H1 (cell line): ENCODE data around the gene TIMM22. TPM values are rescaled to one million over a fixed set of nuclear protein-coding genes. Genes with fewer than 3 reads are reported as not detected.

Source experiments
- CTCF ChIA-PET: fragments of 300-600 bp; sonication (Branson Sonifier 250); formaldehyde crosslinking; loops from one replicate; lab custom pipeline; 2021; ENCODE audit not compliant: partially characterized antibody; lab: Charles Lee
- POLR2A ChIA-PET: fragments of 300-600 bp; sonication (Branson Sonifier 250); formaldehyde crosslinking; loops from one replicate; lab custom pipeline; 2021; ENCODE audit warnings: inconsistent platforms; ENCODE audit not compliant: partially characterized antibody; lab: Charles Lee
- DNase-seq, 2 experiments: peaks; one replicate each; pipeline versions ENCODE4 v3.0.0 to v3.0.0-alpha.2; 2010 to 2022; ENCODE audit warnings: low spot score in 2 of 2, low read depth in 1 of 2, mixed read lengths in 1 of 2
- FAIRE-seq: peaks from 2 replicates; lab custom pipeline; 2011; peaks lifted over from hg19 to GRCh38; lab: Jason Lieb, UNC
- H2AFZ ChIP-seq: 2 replicates; pipeline ENCODE4 v1.8.1; 2012; ENCODE audit warnings: low read length, inconsistent platforms
- H2AK5ac ChIP-seq: 2 replicates; pipeline ENCODE4 v1.6.1; 2013; ENCODE audit warnings: low read depth, low read length
- H2BK120ac ChIP-seq: replicated peaks from 2 replicates; pipeline ENCODE3; 2013; ENCODE audit warnings: low read depth, low read length, inconsistent platforms
- H2BK12ac ChIP-seq: 2 replicates; pipeline ENCODE4 v1.6.1; 2013; ENCODE audit warnings: low read depth, low read length
- H2BK15ac ChIP-seq: 2 replicates; pipeline ENCODE4 v1.6.1; 2013; ENCODE audit warnings: low read length
- H2BK20ac ChIP-seq: 2 replicates; pipeline ENCODE4 v1.6.1; 2013; ENCODE audit warnings: low read length
- H2BK5ac ChIP-seq: 2 replicates; pipeline ENCODE4 v1.6.1; 2013; ENCODE audit warnings: low read depth, low read length
- H3K14ac ChIP-seq: 2 replicates; pipeline ENCODE4 v1.6.1; 2013; ENCODE audit warnings: inconsistent platforms; ENCODE audit not compliant: insufficient read length
- H3K18ac ChIP-seq: 2 replicates; pipeline ENCODE4 v1.6.1; 2013; ENCODE audit warnings: low read length; ENCODE audit errors: extremely low read depth
- H3K23ac ChIP-seq: 2 replicates; pipeline ENCODE4 v1.6.1; 2013; ENCODE audit warnings: inconsistent platforms; ENCODE audit not compliant: insufficient read length
- H3K23me2 ChIP-seq: 2 replicates; pipeline ENCODE4 v1.6.1; 2013; ENCODE audit warnings: low read depth, low read length
- H3K27ac ChIP-seq: 2 replicates; pipeline ENCODE4 v1.6.1; 2011; ENCODE audit warnings: low read depth, low read length, inconsistent platforms
- H3K27me3 ChIP-seq, 4 experiments: replicated peaks in 1 of 4; 1 replicate in 1 of 4; 2 replicates in 3 of 4; pipeline versions ENCODE4 v1.6.1 to v1.8.1; 2011 to 2013; ENCODE audit warnings: low read length in 3 of 4, mild to moderate bottlenecking in 3 of 4, inconsistent platforms in 2 of 4, mixed read lengths in 2 of 4, moderate library complexity in 1 of 4; ENCODE audit not compliant: control insufficient read depth in 3 of 4, insufficient read depth in 3 of 4; ENCODE audit errors: extremely low read depth in 1 of 4
- H3K36me3 ChIP-seq, 4 experiments: 2 replicates each; pipeline versions ENCODE4 v1.6.1 to v1.8.1; 2011 to 2013; ENCODE audit warnings: mild to moderate bottlenecking in 4 of 4, low read length in 3 of 4, moderate library complexity in 2 of 4, control low read depth in 1 of 4, inconsistent platforms in 1 of 4; ENCODE audit not compliant: insufficient read depth in 4 of 4, control insufficient read depth in 2 of 4
- H3K4ac ChIP-seq: replicated peaks from 2 replicates; pipeline ENCODE3; 2013; ENCODE audit warnings: low read length, low read depth, mixed read lengths, inconsistent platforms; ENCODE audit not compliant: insufficient read length
- H3K4me1 ChIP-seq, 4 experiments: replicated peaks in 1 of 4; 1 replicate in 1 of 4; 2 replicates in 3 of 4; pipeline versions ENCODE4 v1.6.1 to v1.8.1; 2011 to 2013; ENCODE audit warnings: low read length in 3 of 4, inconsistent platforms in 2 of 4, mixed read lengths in 1 of 4; ENCODE audit not compliant: insufficient read depth in 4 of 4, control insufficient read depth in 3 of 4
- H3K4me2 ChIP-seq, 2 experiments: 2 replicates each; pipeline versions ENCODE4 v1.6.1 to v1.8.1; 2011 to 2013; ENCODE audit warnings: low read depth in 2 of 2, low read length in 2 of 2, control low read depth in 1 of 2, inconsistent platforms in 1 of 2, mild to moderate bottlenecking in 1 of 2; ENCODE audit not compliant: insufficient read depth in 1 of 2
- H3K4me3 ChIP-seq, 4 experiments: fragments of 200-600, 300-600 bp in 1 of 4; sonication (generic), shearing (Covaris generic), sonication (Bioruptor Twin) in 1 of 4; 2 replicates each; pipeline versions ENCODE4 v1.5.1 to v1.8.1; 2011 to 2016; ENCODE audit warnings: low read length in 4 of 4, low read depth in 3 of 4, control low read depth in 2 of 4, inconsistent platforms in 2 of 4, mild to moderate bottlenecking in 2 of 4, mixed read lengths in 1 of 4, moderate library complexity in 1 of 4; ENCODE audit not compliant: insufficient read depth in 2 of 4; ENCODE audit errors: extremely low read depth in 1 of 4
- H3K56ac ChIP-seq: replicated peaks from 2 replicates; pipeline ENCODE3; 2013; ENCODE audit warnings: low read depth, mild to moderate bottlenecking, mixed read lengths, low read length, inconsistent platforms; ENCODE audit not compliant: insufficient read length
- H3K79me1 ChIP-seq: 2 replicates; pipeline ENCODE4 v1.6.1; 2013; ENCODE audit warnings: low read depth, low read length, control low read depth
- H3K79me2 ChIP-seq, 2 experiments: 2 replicates each; pipeline versions ENCODE4 v1.6.1 to v1.8.1; 2012 to 2013; ENCODE audit warnings: low read length in 2 of 2, mild to moderate bottlenecking in 2 of 2, inconsistent platforms in 1 of 2; ENCODE audit not compliant: insufficient read depth in 2 of 2, control insufficient read depth in 1 of 2
- H3K9ac ChIP-seq, 4 experiments: replicated peaks in 1 of 4; 1 replicate in 1 of 4; 2 replicates in 3 of 4; pipeline versions ENCODE4 v1.6.1 to v1.8.1; 2011 to 2013; ENCODE audit warnings: low read depth in 3 of 4, low read length in 3 of 4, control low read depth in 2 of 4, mild to moderate bottlenecking in 2 of 4, moderate library complexity in 2 of 4, inconsistent platforms in 1 of 4; ENCODE audit errors: extremely low read depth in 1 of 4
- H3K9me3 ChIP-seq, 2 experiments: 2 replicates each; pipeline versions ENCODE4 v1.6.1 to v1.8.1; 2012 to 2013; ENCODE audit warnings: mild to moderate bottlenecking in 2 of 2, moderate library complexity in 2 of 2, control low read depth in 1 of 2, inconsistent platforms in 1 of 2, low read depth in 1 of 2, low read length in 1 of 2, mixed read lengths in 1 of 2; ENCODE audit not compliant: insufficient read depth in 2 of 2
- H4K20me1 ChIP-seq, 2 experiments: replicated peaks in 1 of 2; 2 replicates each; pipeline versions ENCODE3 to v1.8.1; 2011 to 2013; ENCODE audit warnings: inconsistent platforms in 2 of 2, low read length in 2 of 2, mild to moderate bottlenecking in 1 of 2; ENCODE audit not compliant: insufficient read depth in 2 of 2, control insufficient read depth in 1 of 2
- H4K5ac ChIP-seq: 2 replicates; pipeline ENCODE4 v1.6.1; 2013; ENCODE audit warnings: low read length, low read depth, mixed read lengths, inconsistent platforms; ENCODE audit not compliant: insufficient read length
- H4K8ac ChIP-seq: 2 replicates; pipeline ENCODE4 v1.8.0; 2013; ENCODE audit warnings: mild to moderate bottlenecking, moderate library complexity, low read length, inconsistent platforms; ENCODE audit not compliant: insufficient read depth; ENCODE audit errors: extremely low read depth
- H4K91ac ChIP-seq: replicated peaks from 2 replicates; pipeline ENCODE3; 2013; ENCODE audit warnings: low read length, mixed read lengths, inconsistent platforms; ENCODE audit not compliant: insufficient read length
- ATF3 ChIP-seq: IDR thresholded peaks from 2 replicates; pipeline ENCODE4 v1.6.1; 2011; ENCODE audit warnings: low read depth, mild to moderate bottlenecking, low read length; ENCODE audit not compliant: insufficient read depth
- CBX8 ChIP-seq: fragments of 300-800, 300-1000 bp; sonication (generic); IDR thresholded peaks from 2 replicates; pipeline ENCODE4 v1.7.1; 2016; ENCODE audit warnings: low read depth, low read length, borderline replicate concordance
- CEBPB ChIP-seq: IDR thresholded peaks from 2 replicates; pipeline ENCODE4 v1.6.1; 2012; ENCODE audit warnings: low read depth, low read length
- CHD1 ChIP-seq: IDR thresholded peaks from 2 replicates; pipeline ENCODE4 v1.6.1; 2012; ENCODE audit warnings: low read depth, low read length, improper control_type of control experiment
- EP300 ChIP-seq, 2 experiments: IDR thresholded peaks; 1 replicate in 1 of 2; 2 replicates in 1 of 2; pipeline ENCODE4 v1.6.1; 2011 to 2012; ENCODE audit warnings: low read depth in 2 of 2, low read length in 2 of 2, mild to moderate bottlenecking in 2 of 2, borderline replicate concordance in 1 of 2, inconsistent platforms in 1 of 2, moderate library complexity in 1 of 2
- JUND ChIP-seq: IDR thresholded peaks from 2 replicates; pipeline ENCODE4 v1.6.1; 2011; ENCODE audit warnings: mild to moderate bottlenecking, improper control_type of control experiment, low read length
- KDM4A ChIP-seq: IDR thresholded peaks from one replicate; pipeline ENCODE4 v1.7.1; 2012; ENCODE audit warnings: low read depth, mild to moderate bottlenecking, moderate library complexity, low read length, inconsistent platforms; ENCODE audit not compliant: severe bottlenecking
- NANOG ChIP-seq: IDR thresholded peaks from 2 replicates; pipeline ENCODE4 v1.6.1; 2011; ENCODE audit warnings: low read length, low read depth, mild to moderate bottlenecking, inconsistent platforms; ENCODE audit not compliant: insufficient read depth, poor library complexity, severe bottlenecking
- POU5F1 ChIP-seq: IDR thresholded peaks from 2 replicates; pipeline ENCODE4 v1.6.1; 2011; ENCODE audit warnings: low read depth, mild to moderate bottlenecking, low read length, moderate library complexity
- RFX5 ChIP-seq: IDR thresholded peaks from 2 replicates; pipeline ENCODE4 v1.6.1; 2011; ENCODE audit warnings: low read depth, low read length, improper control_type of control experiment, borderline replicate concordance
- SAP30 ChIP-seq: fragments of 300-600 bp; sonication (generic); IDR thresholded peaks from 2 replicates; pipeline ENCODE4 v1.7.1; 2012; ENCODE audit warnings: low read length, moderate library complexity, mild to moderate bottlenecking, inconsistent platforms; ENCODE audit not compliant: insufficient read depth, insufficient replicate concordance
- SIN3A ChIP-seq, 2 experiments: IDR thresholded peaks in 1 of 2; conservative IDR thresholded peaks in 1 of 2; 2 replicates each; pipeline ENCODE4 v1.6.1; 2011 to 2012; ENCODE audit warnings: low read length in 2 of 2, improper control_type of control experiment in 1 of 2, low read depth in 1 of 2, mild to moderate bottlenecking in 1 of 2
- WGBS, 2 experiments: shearing (Covaris generic) in 1 of 2; methylation state at CpG; one replicate each; pipeline versions ENCODE4 v1.1.6 to v1.1.7; 2013 to 2015; ENCODE audit warnings: low lambda C conversion rate in 2 of 2, mixed read lengths in 2 of 2, inconsistent platforms in 1 of 2, low coverage in 1 of 2, missing lambda C conversion rate in 1 of 2; ENCODE audit not compliant: insufficient replicate concordance in 2 of 2, insufficient coverage in 1 of 2, insufficient read length in 1 of 2; ENCODE audit errors: extremely low coverage in 1 of 2, missing lambda C conversion rate in 1 of 2; 5-methylcytosine and 5-hydroxymethylcytosine counted together
- polyA plus RNA-seq, 7 experiments: library from polyadenylated mRNA; depleted of rRNA in 3 of 7; stranded (reverse) in 5 of 7; unstranded in 2 of 7; fragments of >200 nt in 5 of 7; fragments of 200-250 nt in 2 of 7; gene quantifications; 1 replicate in 5 of 7; 2 replicates in 1 of 7; 4 replicates in 1 of 7; pipeline versions ENCODE4 v1.2.1 to v1.2.3, GENCODE V29; 2011 to 2013; ENCODE audit warnings: missing spikeins in 2 of 7, mixed read lengths in 2 of 7
- total RNA-seq: library from RNA; stranded (reverse); fragmentation: NEBNext Ultra II Directional; extraction: Animal tissue kit (Norgen Biotek cat#: 25700); gene quantifications from 2 replicates; pipeline ENCODE4 v1.2.1, GENCODE V29; 2021

TIMM22 gene
- total and polyA plus RNA-seq, 2 of the 8 experiments (the other 6 are each of a cell fraction or from before 2014, with no cell fraction given): 13.8 to 17.4 TPM

GRCh38 chr17:969811-970355, 27.0 kb upstream of the TIMM22 start:
- H3K9ac ChIP-seq: no peak overlapping the region
- no peak overlapping the region for H4K8ac ChIP-seq
- no peaks in the 10 kb centered on the region for H3K27me3 ChIP-seq
- H2BK15ac ChIP-seq: no peak overlapping the region
- H3K14ac ChIP-seq: no peak overlapping the region
- no peak overlapping the region for H2AFZ ChIP-seq
- no peak overlapping the region for H3K56ac ChIP-seq
- no peak overlapping the region for H3K4me3 ChIP-seq
- CTCF ChIA-PET: interaction anchor here (1.0 to 17.5 kb wide), 3 partner anchors 9 to 176 kb away, joined by 3 to 258 read pairs (median 4); no protein-coding TSS in a partner anchor
- H3K9me3 ChIP-seq: no peaks in the 10 kb centered on the region
- peaks cover 26% of the 10 kb centered on the region for H3K79me1 ChIP-seq
- H3K79me2 ChIP-seq: peaks cover 19 to 92% of the 10 kb centered on the region in 2 experiments
- 82% methylated on average over 18 of the region's 18 CpGs; no CpG with 5 or more reads in 1 of the 2 experiments for WGBS, 2 experiments
- H3K4ac ChIP-seq: no peak overlapping the region
- POLR2A ChIA-PET: interaction anchor here (1.7 to 1.8 kb wide), 2 partner anchors 8 to 19 kb away, joined by 4 read pairs; no protein-coding TSS in a partner anchor
- no peak overlapping the region for H2BK5ac ChIP-seq
- H3K23me2 ChIP-seq: no peaks in the 10 kb centered on the region
- no peaks in the 10 kb centered on the region; a peak in 2 of 8 replicates for H3K36me3 ChIP-seq
- no peak overlapping the region for H2BK12ac ChIP-seq
- no peak overlapping the region for H3K23ac ChIP-seq
- DNase-seq (no peak), FAIRE-seq (peak; percentile 48)
- no peak overlapping the region for H2BK120ac ChIP-seq
- no peak overlapping the region; the same call in 1 of the 2 replicates for H2AK5ac ChIP-seq
- peak overlapping the region; percentile 35 to 62 for H3K4me2 ChIP-seq
- H4K20me1 ChIP-seq: peaks cover 9 to 12% of the 10 kb centered on the region in 2 experiments
- no peak overlapping the region; the same call in 1 of the 2 replicates for H2BK20ac ChIP-seq
- no peak overlapping the region for H3K27ac ChIP-seq
- H3K18ac ChIP-seq: no peak overlapping the region
- no peak overlapping the region for H4K91ac ChIP-seq
- H4K5ac ChIP-seq: no peak overlapping the region
- H3K4me1 ChIP-seq: peaks cover 6 to 33% (median 23%) of the 10 kb centered on the region in 4 experiments
- TF ChIP-seq EP300 (IDR thresholded peaks at IDR 0.05; ENCODE audit: borderline replicate concordance in 1 of 2, low read depth in 2 of 2, low read length in 2 of 2) (no peak), CHD1 (no peak), CEBPB (no peak), ATF3 (no peak), JUND (no peak), SAP30 (no peak), CBX8 (no peak), SIN3A (conservative IDR thresholded peaks at IDR 0.05 in 1 of 2, IDR thresholded peaks at IDR 0.05 in 1 of 2; ENCODE audit: low read depth in 1 of 2, low read length in 2 of 2) (no peak), RFX5 (no peak), KDM4A (no peak), POU5F1 (no peak), NANOG (no peak)
